ENCODE measurements around the gene SP4.

DNA sequence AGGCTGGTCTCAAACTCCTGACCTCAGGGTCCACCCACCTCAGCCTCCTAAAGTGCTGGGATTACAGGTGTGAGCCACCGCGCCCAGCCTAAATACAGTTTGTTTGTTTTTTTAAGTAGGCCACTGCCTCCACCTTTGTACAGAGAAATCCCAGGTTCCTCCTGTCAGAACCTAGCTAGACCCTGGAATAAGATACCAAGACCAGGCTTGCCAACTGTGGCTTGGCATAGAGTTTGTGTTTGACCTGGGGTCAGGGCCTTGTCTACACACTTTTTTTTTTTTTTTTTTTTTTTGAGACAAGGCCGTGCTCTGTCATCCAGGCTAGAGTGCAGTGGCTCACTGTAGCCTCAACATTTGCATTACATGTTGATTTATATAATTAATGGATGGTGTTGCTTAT is 80.7 kb downstream of the SP4 start:
- TF ChIP-seq, protein P1, sequence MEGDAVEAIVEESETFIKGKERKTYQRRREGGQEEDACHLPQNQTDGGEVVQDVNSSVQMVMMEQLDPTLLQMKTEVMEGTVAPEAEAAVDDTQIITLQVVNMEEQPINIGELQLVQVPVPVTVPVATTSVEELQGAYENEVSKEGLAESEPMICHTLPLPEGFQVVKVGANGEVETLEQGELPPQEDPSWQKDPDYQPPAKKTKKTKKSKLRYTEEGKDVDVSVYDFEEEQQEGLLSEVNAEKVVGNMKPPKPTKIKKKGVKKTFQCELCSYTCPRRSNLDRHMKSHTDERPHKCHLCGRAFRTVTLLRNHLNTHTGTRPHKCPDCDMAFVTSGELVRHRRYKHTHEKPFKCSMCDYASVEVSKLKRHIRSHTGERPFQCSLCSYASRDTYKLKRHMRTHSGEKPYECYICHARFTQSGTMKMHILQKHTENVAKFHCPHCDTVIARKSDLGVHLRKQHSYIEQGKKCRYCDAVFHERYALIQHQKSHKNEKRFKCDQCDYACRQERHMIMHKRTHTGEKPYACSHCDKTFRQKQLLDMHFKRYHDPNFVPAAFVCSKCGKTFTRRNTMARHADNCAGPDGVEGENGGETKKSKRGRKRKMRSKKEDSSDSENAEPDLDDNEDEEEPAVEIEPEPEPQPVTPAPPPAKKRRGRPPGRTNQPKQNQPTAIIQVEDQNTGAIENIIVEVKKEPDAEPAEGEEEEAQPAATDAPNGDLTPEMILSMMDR (IDR thresholded peaks at IDR 0.05): no peak
- TF ChIP-seq POLR2A (IDR thresholded peaks at IDR 0.05): no peak

All from Peyer's patch (tissue), 4 donors.